GM19455 (cell line): Measurements from ENCODE around the gene CREB5.

Experiments
- ATAC-seq: cut with Tn5 transposase; IDR thresholded peaks from one replicate; pipeline ENCODE4 v1.9.1; 2021; ENCODE audit not compliant: unreplicated experiment

Gene CREB5

GRCh38 chr7:28627896-28628295 is 215.6 kb downstream of the CREB5 start:
- no peak for ATAC-seq

GRCh38 chr7:28629216-28629842 is 217.0 kb downstream of the CREB5 start:
- ATAC-seq: no peak

GRCh38 chr7:28630350-28630749 is 218.0 kb downstream of the CREB5 start:
- ATAC-seq: no peak

GRCh38 chr7:28631995-28632394 is 219.7 kb downstream of the CREB5 start:
- no peak for ATAC-seq

GRCh38 chr7:28638914-28639313 is 226.6 kb downstream of the CREB5 start:
- no peak for ATAC-seq

- no peak for ATAC-seq
Observed at GRCh38 chr7:28640001-28640400, 227.7 kb downstream of the CREB5 start.

- ATAC-seq: no peak
Observed at GRCh38 chr7:28641752-28642545, 229.6 kb downstream of the CREB5 start.

GRCh38 chr7:28643188-28643569 is 230.9 kb downstream of the CREB5 start:
- ATAC-seq: no peak

- ATAC-seq: no peak
Observed at GRCh38 chr7:28643584-28644340, 231.4 kb downstream of the CREB5 start.

- no peak for ATAC-seq
Observed at GRCh38 chr7:28645866-28646265, 233.5 kb downstream of the CREB5 start.

GRCh38 chr7:28646376-28647075 is 234.2 kb downstream of the CREB5 start:
- no peak for ATAC-seq

- ATAC-seq: no peak
Observed at GRCh38 chr7:28647076-28647421, 234.7 kb downstream of the CREB5 start.

GRCh38 chr7:28649189-28649588 is 236.9 kb downstream of the CREB5 start:
- ATAC-seq: no peak

GRCh38 chr7:28649811-28650210 is 237.5 kb downstream of the CREB5 start:
- no peak for ATAC-seq

GRCh38 chr7:28654110-28654509 is 241.8 kb downstream of the CREB5 start:
- no peak for ATAC-seq

GRCh38 chr7:28656529-28656928 is 244.2 kb downstream of the CREB5 start:
- no peak for ATAC-seq

- ATAC-seq: no peak
Observed at GRCh38 chr7:28658381-28658780, 246.1 kb downstream of the CREB5 start.

- ATAC-seq: no peak
Observed at GRCh38 chr7:28660132-28660531, 247.8 kb downstream of the CREB5 start.

GRCh38 chr7:28661826-28662595 is 249.7 kb downstream of the CREB5 start:
- no peak for ATAC-seq

- ATAC-seq: no peak
Observed at GRCh38 chr7:28666154-28666553, 253.8 kb downstream of the CREB5 start.

GRCh38 chr7:28668085-28668484 is 255.8 kb downstream of the CREB5 start:
- ATAC-seq: no peak
